ENCODE measurements around the gene ARSG. TPM values are rescaled to one million over a fixed set of nuclear protein-coding genes. Genes with fewer than 3 reads are reported as not detected.

ARSG gene
- total and polyA plus RNA-seq, 2 of the 8 experiments (the other 6 are each of a cell fraction or from before 2014, with no cell fraction given) = 3.3 to 4.0 TPM

GRCh38 chr17:68293490-68294195 is 2.3 kb downstream of the ARSG start (continued):
- TF ChIP-seq PHF8 (conservative IDR thresholded peaks at IDR 0.05; ENCODE audit: low read depth, low read length) (no peak), RFX5 (IDR thresholded peaks at IDR 0.05; ENCODE audit: borderline replicate concordance, low read depth, low read length) (no peak)

Data from H1 (cell line).